Stimulated activated CD8-positive, alpha-beta memory T cell treated with anti-CD3 and anti-CD28 coated beads, Interleukin-15, amount 100 ng/mL, for 1 hour (primary cell): ENCODE data around the gene ARMC6.

Source experiments
- DNase-seq: peaks from one replicate; pipeline ENCODE4 v3.0.0-alpha.2; 2020; ENCODE audit warnings: low read depth

Gene ARMC6

DNA sequence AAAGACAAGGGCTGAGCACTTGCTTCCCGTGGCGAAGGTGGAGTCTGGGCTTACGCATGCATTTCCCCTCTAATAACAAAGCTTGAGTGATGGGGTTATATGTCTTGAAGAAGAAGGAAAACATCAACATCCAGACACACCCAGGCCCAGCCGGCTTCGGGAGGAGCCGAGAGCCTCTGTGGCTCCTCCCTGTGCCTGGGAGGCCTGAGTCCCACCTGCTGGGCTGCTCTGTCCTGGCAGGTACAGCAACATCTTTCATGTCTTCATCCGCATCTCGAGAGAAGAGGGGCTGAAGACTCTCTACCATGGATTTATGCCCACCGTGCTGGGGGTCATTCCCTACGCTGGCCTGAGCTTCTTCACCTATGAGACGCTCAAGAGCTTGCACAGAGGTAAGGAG, 74.3 kb downstream of the ARMC6 start:
- DNase-seq, result no peak
